LoVo (cell line): ENCODE data around the gene MAPK8IP1.

Experiments used
- DNase-seq: peaks from one replicate; pipeline ENCODE4 v3.0.0-alpha.2; 2016; ENCODE audit warnings: low spot score

Gene MAPK8IP1

DNA sequence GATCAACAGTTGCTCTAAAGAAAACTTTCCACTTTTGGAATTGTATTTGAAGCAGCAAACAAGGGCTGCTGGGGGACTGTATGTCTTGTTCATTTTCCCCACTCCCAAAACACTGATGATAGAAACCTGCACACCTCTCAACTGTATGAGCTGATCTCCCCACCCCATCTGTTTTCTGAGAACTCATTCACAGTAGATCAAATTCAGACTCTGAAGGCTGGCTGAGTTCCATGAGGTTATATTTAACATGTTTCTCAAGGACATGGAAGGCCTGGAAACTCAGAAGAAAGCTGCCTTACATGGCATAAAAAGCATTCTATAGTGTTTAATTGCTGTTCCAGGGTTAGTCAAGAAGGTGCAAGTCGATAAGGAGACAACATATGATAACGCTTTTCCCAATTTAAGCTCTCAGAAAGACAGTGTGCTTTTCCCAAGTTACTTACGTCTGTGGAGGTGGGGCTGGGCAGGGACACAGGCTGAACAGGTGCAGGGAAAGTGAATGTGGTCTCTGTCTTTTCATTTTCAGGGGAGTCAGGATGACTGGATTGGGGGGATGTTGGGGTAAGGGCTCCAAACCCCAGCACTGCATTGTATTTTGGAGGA lies 60.0 kb downstream of the MAPK8IP1 start:
- no peak for DNase-seq

GRCh38 chr11:45947885-45948284 lies 62.4 kb downstream of the MAPK8IP1 start:
- no peak for DNase-seq

DNA sequence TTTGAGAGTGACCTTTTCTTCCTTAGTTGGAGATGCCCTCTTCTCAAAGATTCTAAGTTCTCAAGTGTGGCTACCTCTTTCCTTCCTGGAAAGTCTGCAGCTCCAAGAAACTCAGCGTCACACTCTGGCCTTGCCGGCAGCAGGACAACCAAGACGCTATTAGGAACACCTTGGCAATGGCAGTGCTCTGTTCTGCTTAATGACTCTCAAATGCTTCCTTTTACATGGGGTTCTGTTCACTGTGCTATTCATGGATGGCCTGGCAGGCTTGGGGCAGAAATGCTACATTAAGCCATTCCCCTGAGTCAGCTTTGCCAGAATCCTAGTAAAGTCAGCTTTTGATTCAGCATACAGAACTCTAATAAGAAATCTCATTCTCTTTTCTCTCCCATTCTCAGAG lies 62.9 kb downstream of the MAPK8IP1 start:
- DNase-seq = no peak

DNA sequence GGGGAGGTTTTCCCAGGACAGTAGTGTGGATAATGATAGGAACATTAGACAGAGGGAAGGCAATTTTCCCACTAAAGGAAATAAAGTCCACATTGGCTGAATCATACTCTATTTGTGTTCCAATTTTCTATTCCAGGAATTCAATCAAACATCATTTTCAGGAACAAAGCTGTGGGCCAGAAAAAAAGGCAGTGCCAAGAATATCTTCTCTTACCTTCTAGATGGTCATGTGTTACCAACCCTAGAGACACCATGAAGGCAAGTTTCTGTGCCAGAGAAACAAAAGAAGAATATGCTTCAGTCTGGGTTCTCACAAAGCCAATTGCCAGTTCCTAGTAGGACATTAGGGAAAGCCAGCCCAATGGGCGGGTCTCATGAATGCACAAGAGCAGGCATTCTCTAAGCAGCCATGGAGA lies 64.5 kb downstream of the MAPK8IP1 start:
- DNase-seq = no peak
